ENCODE measurements around the gene MOCOS.
A peak's percentile ranks its signal among the peaks of the same experiment; 100 is the strongest.

The MOCOS gene

GRCh38 chr18:36299015-36299414 lies 111.7 kb downstream of the MOCOS start:
- Histone ChIP-seq H3K4me3 (ENCODE audit: low read length) (peak overlapping the region; percentile 70), H3K27me3 (ENCODE audit: insufficient read depth, low read length) (peaks cover 45% of the 10 kb centered on the region), H3K9me3 (ENCODE audit: insufficient read depth, low read depth, low read length) (no peaks in the 10 kb centered on the region), H3K27ac (ENCODE audit: low read length) (no peak overlapping the region), H3K9ac (ENCODE audit: low read depth, low read length) (no peak overlapping the region), H3K4me1 (ENCODE audit: insufficient read depth, low read length) (peaks cover 15% of the 10 kb centered on the region), H3K36me3 (ENCODE audit: insufficient read depth, low read depth, low read length) (no peaks in the 10 kb centered on the region)

GRCh38 chr18:36300211-36300610 lies 112.9 kb downstream of the MOCOS start:
- H3K4me3 ChIP-seq (ENCODE audit: low read length) = no peak overlapping the region
- H3K36me3 ChIP-seq (ENCODE audit: insufficient read depth, low read depth, low read length) = no peaks in the 10 kb centered on the region
- peaks cover 33% of the 10 kb centered on the region for H3K27me3 ChIP-seq (ENCODE audit: insufficient read depth, low read length)
- H3K9me3 ChIP-seq (ENCODE audit: insufficient read depth, low read depth, low read length) = no peaks in the 10 kb centered on the region
- H3K9ac ChIP-seq (ENCODE audit: low read depth, low read length) = no peak overlapping the region
- H3K27ac ChIP-seq (ENCODE audit: low read length) = no peak overlapping the region
- H3K4me1 ChIP-seq (ENCODE audit: insufficient read depth, low read length) = peaks cover 15% of the 10 kb centered on the region

DNA sequence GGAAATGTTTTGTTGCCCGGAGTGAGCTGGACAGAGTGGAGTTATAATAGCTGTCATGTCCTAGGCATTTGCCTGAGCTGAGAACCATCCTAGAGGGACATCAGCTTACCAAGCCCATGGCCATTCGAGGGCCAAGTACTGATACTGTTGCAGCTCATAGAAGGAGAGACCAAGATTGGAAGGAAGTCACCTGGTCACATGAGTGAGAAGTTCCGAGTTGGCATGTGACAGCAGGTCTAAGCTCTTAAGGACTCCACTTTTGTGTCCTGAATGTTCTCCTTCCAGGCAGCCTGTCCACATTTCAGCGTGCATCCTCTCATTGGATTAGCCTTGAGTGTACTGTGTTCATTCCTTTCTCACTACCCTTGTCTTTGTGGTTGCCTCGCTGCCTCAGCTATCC lies 114.6 kb downstream of the MOCOS start:
- no peak overlapping the region for H3K4me3 ChIP-seq (ENCODE audit: low read length)
- H3K27me3 ChIP-seq (ENCODE audit: insufficient read depth, low read length) = peaks cover 20% of the 10 kb centered on the region
- H3K4me1 ChIP-seq (ENCODE audit: insufficient read depth, low read length) = peaks cover 13% of the 10 kb centered on the region
- no peaks in the 10 kb centered on the region for H3K9me3 ChIP-seq (ENCODE audit: insufficient read depth, low read depth, low read length)
- H3K27ac ChIP-seq (ENCODE audit: low read length) = no peak overlapping the region
- H3K9ac ChIP-seq (ENCODE audit: low read depth, low read length) = no peak overlapping the region
- no peaks in the 10 kb centered on the region for H3K36me3 ChIP-seq (ENCODE audit: insufficient read depth, low read depth, low read length)

DNA sequence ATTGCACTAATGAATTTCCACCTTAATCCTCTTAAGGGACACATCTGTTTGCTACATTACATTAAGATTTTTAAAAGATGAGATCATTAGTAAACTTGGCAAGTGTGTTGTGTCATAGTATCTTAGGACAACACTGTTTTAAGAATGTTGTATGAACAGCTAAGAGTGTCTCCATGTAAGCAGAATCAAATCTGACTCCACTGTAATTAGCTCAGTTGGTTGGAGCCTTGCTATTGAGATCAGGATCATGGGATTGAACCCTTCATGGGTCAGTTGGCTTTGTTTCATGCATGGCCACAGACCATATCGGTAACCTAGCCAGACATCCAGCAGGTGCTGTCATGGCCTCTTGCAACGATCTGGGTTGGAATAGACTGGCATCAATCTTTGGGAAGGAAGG lies 115.4 kb downstream of the MOCOS start:
- no peak overlapping the region for H3K27ac ChIP-seq (ENCODE audit: low read length)
- no peak overlapping the region for H3K4me3 ChIP-seq (ENCODE audit: low read length)
- H3K36me3 ChIP-seq (ENCODE audit: insufficient read depth, low read depth, low read length) = no peaks in the 10 kb centered on the region
- H3K9ac ChIP-seq (ENCODE audit: low read depth, low read length) = no peak overlapping the region
- H3K9me3 ChIP-seq (ENCODE audit: insufficient read depth, low read depth, low read length) = no peaks in the 10 kb centered on the region
- peaks cover 20% of the 10 kb centered on the region for H3K27me3 ChIP-seq (ENCODE audit: insufficient read depth, low read length)
- H3K4me1 ChIP-seq (ENCODE audit: insufficient read depth, low read length) = peaks cover 13% of the 10 kb centered on the region

DNA sequence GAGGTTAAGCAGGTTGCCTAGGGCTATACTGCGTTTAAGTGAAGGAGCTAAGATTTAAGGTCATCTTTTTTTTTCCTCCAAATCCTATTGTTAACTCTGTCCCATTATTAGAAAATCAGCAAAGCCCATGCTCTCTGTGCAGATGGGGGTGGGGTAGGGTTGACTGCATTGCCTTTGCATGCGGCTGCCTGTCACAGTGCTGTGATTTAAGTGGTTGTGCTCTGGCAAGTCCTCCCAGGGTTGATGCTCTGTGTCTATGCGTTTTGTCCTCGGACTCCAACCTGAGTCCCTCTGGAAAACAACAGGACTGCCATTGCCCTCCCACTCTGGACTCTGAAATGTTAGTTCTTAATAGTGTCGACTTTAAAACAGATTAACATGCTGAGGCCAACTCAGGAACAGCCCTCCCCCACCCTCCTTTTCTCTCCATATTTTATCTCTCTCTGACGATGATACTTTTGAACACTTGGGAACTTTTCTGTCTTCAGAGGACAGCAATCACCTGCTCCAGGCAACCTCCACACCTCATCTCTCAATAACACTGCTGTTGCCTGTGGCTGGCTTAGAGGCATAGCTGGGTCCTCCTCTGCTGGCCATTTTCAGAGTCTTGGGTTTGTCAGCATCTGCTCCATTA lies 116.0 kb downstream of the MOCOS start:
- peaks cover 20% of the 10 kb centered on the region for H3K27me3 ChIP-seq (ENCODE audit: insufficient read depth, low read length)
- no peak overlapping the region for H3K27ac ChIP-seq (ENCODE audit: low read length)
- H3K9me3 ChIP-seq (ENCODE audit: insufficient read depth, low read depth, low read length) = no peaks in the 10 kb centered on the region
- H3K9ac ChIP-seq (ENCODE audit: low read depth, low read length) = no peak overlapping the region
- no peak overlapping the region for H3K4me3 ChIP-seq (ENCODE audit: low read length)
- H3K4me1 ChIP-seq (ENCODE audit: insufficient read depth, low read length) = peaks cover 13% of the 10 kb centered on the region
- no peaks in the 10 kb centered on the region for H3K36me3 ChIP-seq (ENCODE audit: insufficient read depth, low read depth, low read length)

DNA sequence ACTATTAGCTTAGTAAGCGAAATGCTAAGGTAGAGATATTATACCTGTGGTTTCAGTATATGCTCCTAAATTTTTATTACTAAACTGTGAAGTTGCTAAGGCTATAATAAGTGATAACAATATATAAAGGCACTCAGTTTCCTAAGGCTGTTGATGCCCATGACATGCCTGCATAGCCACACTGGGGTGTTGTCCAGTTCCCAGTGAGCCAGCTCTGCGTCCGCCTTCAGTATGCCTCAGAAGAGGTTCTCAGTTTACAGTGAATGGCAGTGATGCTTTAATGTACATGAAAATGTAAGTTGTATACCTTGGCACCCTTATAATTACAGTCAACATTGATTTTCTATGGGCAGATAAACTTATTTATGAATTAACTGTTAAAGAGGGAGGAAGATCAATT lies 117.4 kb downstream of the MOCOS start:
- Histone ChIP-seq H3K9ac (ENCODE audit: low read depth, low read length) (no peak overlapping the region), H3K4me3 (ENCODE audit: low read length) (no peak overlapping the region), H3K36me3 (ENCODE audit: insufficient read depth, low read depth, low read length) (no peaks in the 10 kb centered on the region), H3K27ac (ENCODE audit: low read length) (no peak overlapping the region), H3K27me3 (ENCODE audit: insufficient read depth, low read length) (peaks cover 8% of the 10 kb centered on the region), H3K4me1 (ENCODE audit: insufficient read depth, low read length) (peaks cover 8% of the 10 kb centered on the region), H3K9me3 (ENCODE audit: insufficient read depth, low read depth, low read length) (no peaks in the 10 kb centered on the region)

- Histone ChIP-seq H3K27ac (ENCODE audit: low read length) (no peak overlapping the region), H3K4me1 (ENCODE audit: insufficient read depth, low read length) (peaks cover 12% of the 10 kb centered on the region), H3K36me3 (ENCODE audit: insufficient read depth, low read depth, low read length) (no peaks in the 10 kb centered on the region), H3K27me3 (ENCODE audit: insufficient read depth, low read length) (peaks cover 1% of the 10 kb centered on the region), H3K9ac (ENCODE audit: low read depth, low read length) (no peak overlapping the region), H3K4me3 (ENCODE audit: low read length) (no peak overlapping the region), H3K9me3 (ENCODE audit: insufficient read depth, low read depth, low read length) (no peaks in the 10 kb centered on the region)
Observed at GRCh38 chr18:36305375-36305774, 118.1 kb downstream of the MOCOS start.

DNA sequence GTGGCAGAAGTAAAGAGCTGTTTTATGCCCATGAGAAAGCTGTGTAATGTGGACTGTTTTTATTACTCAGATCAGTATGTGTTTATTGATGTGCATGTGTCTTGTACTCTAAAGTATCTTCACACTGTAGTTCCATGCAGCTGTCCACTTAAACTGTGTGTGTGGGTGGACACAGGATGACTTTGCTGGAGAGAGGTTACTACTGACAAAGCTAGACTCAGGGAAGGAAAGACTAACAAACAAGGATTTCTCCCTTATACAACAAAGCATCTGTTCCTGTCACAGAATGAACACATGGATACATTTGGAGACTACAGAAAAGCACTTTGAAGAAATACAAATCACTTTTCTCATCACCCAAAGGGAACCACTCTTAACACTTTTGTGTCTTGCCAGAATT lies 120.2 kb downstream of the MOCOS start:
- no peaks in the 10 kb centered on the region for H3K36me3 ChIP-seq (ENCODE audit: insufficient read depth, low read depth, low read length)
- H3K4me3 ChIP-seq (ENCODE audit: low read length) = no peak overlapping the region
- H3K27me3 ChIP-seq (ENCODE audit: insufficient read depth, low read length) = no peaks in the 10 kb centered on the region
- peaks cover 8% of the 10 kb centered on the region for H3K4me1 ChIP-seq (ENCODE audit: insufficient read depth, low read length)
- H3K27ac ChIP-seq (ENCODE audit: low read length) = no peak overlapping the region
- H3K9ac ChIP-seq (ENCODE audit: low read depth, low read length) = no peak overlapping the region
- no peaks in the 10 kb centered on the region for H3K9me3 ChIP-seq (ENCODE audit: insufficient read depth, low read depth, low read length)

DNA sequence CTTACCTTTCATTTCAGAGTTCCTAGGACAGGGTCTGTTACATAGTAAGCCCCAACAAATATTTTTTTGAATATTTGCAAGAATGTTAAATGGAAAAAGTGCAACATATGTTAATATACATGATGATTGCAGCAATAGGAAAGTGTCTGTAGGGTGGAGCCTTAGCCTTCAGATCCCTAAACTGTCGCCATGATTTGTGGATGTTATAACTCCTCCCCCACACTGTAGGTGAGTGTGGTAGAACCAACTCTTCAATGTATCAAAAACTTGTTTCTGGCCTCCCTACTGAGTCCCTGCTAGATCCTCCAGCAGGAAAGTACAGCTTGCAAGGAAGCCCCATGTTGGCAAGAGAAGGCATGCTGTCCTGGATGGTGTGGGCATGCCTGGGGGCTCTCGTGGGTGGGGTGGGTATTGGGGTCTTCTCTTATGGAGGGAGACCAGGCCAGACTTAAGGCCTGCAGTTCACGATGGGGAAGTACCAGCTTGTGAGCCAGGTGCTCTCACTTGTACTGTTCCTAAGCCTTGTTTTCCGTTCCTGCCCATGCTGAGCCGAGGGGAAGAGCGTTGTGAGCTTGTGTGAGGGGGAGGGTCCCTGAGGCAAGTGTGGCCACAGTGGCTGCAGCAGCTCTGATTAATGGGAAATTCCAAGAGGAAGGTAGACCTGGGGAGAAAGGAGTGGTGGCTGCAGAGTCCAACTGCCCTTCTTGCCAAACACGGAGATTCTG lies 121.6 kb downstream of the MOCOS start:
- peaks cover 4% of the 10 kb centered on the region; the same call in 1 of the 2 replicates for H3K4me1 ChIP-seq (ENCODE audit: insufficient read depth, low read length)
- no peak overlapping the region for H3K4me3 ChIP-seq (ENCODE audit: low read length)
- no peak overlapping the region for H3K27ac ChIP-seq (ENCODE audit: low read length)
- H3K36me3 ChIP-seq (ENCODE audit: insufficient read depth, low read depth, low read length) = no peaks in the 10 kb centered on the region
- no peaks in the 10 kb centered on the region for H3K27me3 ChIP-seq (ENCODE audit: insufficient read depth, low read length)
- no peaks in the 10 kb centered on the region for H3K9me3 ChIP-seq (ENCODE audit: insufficient read depth, low read depth, low read length)
- no peak overlapping the region for H3K9ac ChIP-seq (ENCODE audit: low read depth, low read length)

- no peak overlapping the region for H3K4me3 ChIP-seq (ENCODE audit: low read length)
Observed at GRCh38 chr18:36309436-36310391, 122.4 kb downstream of the MOCOS start.

DNA sequence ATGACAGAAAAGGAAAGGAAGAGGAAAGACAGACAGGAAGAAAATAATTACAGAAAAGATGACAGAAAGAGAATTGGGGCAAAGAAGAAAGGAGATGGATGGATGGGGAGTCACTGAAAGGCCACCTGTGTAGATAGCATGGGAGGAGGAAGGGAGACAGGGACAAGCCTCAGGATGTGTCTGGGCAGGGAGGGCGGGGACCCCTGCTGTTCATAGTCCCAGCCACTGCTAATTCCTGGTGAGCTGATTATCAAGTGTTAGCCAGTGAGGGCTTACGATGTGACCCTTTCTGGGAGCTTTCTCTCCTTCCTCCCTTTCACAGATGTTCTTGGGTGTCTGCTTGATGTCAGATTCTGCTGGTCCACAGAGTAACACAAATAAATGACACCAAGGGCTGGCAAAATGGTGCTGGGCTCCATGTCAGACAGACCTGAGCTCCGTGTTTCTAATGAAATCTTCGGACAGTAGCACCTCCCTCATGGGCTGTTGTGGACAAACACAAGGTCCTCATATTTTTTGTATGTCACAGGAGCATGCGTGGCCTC lies 123.8 kb downstream of the MOCOS start:
- H3K27ac ChIP-seq (ENCODE audit: low read length) = no peak overlapping the region
- no peak overlapping the region for H3K4me3 ChIP-seq (ENCODE audit: low read length)
- H3K36me3 ChIP-seq (ENCODE audit: insufficient read depth, low read depth, low read length) = no peaks in the 10 kb centered on the region
- H3K4me1 ChIP-seq (ENCODE audit: insufficient read depth, low read length) = peaks cover 4% of the 10 kb centered on the region; the same call in 1 of the 2 replicates
- no peak overlapping the region for H3K9ac ChIP-seq (ENCODE audit: low read depth, low read length)
- H3K9me3 ChIP-seq (ENCODE audit: insufficient read depth, low read depth, low read length) = no peaks in the 10 kb centered on the region
- no peaks in the 10 kb centered on the region for H3K27me3 ChIP-seq (ENCODE audit: insufficient read depth, low read length)

More at GRCh38 chr18:36309436-36310391, 122.4 kb downstream of the MOCOS start:
- Histone ChIP-seq H3K4me1 (ENCODE audit: insufficient read depth, low read length) (peaks cover 4% of the 10 kb centered on the region; the same call in 1 of the 2 replicates), H3K36me3 (ENCODE audit: insufficient read depth, low read depth, low read length) (no peaks in the 10 kb centered on the region), H3K27me3 (ENCODE audit: insufficient read depth, low read length) (no peaks in the 10 kb centered on the region), H3K27ac (ENCODE audit: low read length) (no peak overlapping the region), H3K9ac (ENCODE audit: low read depth, low read length) (no peak overlapping the region), H3K9me3 (ENCODE audit: insufficient read depth, low read depth, low read length) (no peaks in the 10 kb centered on the region)

All from iPS-20b (cell line).